ENCODE results near the gene PSPN.

DNA sequence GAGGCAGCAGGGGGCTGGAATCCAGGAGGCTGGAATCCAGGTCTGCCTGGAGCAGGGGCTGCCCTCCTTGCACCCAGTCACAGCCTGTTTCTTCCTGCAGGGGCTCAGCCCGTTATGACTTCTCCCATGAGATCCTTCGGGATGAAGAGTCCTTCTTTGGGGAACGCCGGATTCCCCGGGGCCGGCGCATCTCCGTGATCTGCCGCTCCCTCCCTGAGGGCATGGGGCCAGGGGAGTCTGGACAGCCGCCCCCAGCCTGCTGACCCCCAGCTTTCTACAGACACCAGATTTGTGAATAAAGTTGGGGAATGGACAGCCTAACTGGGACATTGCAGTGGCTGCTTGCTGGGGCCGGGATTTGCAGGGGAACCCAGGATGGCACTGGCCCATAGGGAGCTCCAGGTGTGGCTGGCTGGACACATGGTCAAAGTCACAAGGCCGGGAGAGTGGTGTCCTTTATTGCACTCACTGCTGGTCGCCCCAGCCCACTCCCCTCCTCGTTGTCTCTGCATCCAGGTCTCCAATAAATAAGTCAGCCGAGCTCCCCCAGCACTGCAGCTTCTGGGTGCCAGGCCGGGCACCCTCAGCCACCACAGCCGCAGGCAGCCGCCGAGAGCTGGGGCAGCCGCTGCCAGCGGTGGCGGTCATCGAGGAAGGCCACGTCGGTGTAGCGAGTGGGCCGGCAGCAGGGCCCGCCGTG is 872 bp downstream of the PSPN start:
- TF ChIP-seq EZH2 (IDR thresholded peaks at IDR 0.05; ENCODE audit: insufficient read depth, poor library complexity, severe bottlenecking) (no peak), EZH2phosphoT487 (IDR thresholded peaks at IDR 0.05; ENCODE audit: insufficient read depth, low read depth) (no peak)

Measured in GM23248 (cell line).